Activated CD4-positive, alpha-beta T cell treated with anti-CD3 and anti-CD28 coated beads, Interleukin-2, amount 10 ng/mL, durations not matched to agents 24 days and 14 days (primary cell): ENCODE data around the gene SLC23A2. TPM values are rescaled to one million over a fixed set of nuclear protein-coding genes. Genes with fewer than 3 reads are reported as not detected.
"Not testable (repeated sequence)": the region's sequence is repeated elsewhere in the genome, so short reads cannot be mapped to it uniquely, and the experiment has no call there.

Experiments used
- DNase-seq: peaks from one replicate; pipeline ENCODE4 v3.0.0; 2022
- H3K27ac Mint-ChIP-seq: one replicate; pipeline ENCODE4 v1.8.0; 2022; ENCODE audit warnings: mild to moderate bottlenecking, mixed read lengths
- H3K27me3 Mint-ChIP-seq: one replicate; pipeline ENCODE4 v1.8.0; 2022; ENCODE audit warnings: mixed read lengths
- H3K36me3 Mint-ChIP-seq: one replicate; pipeline ENCODE4 v1.8.0; 2022; ENCODE audit warnings: low read depth, mild to moderate bottlenecking, mixed read lengths
- H3K4me1 Mint-ChIP-seq: one replicate; pipeline ENCODE4 v1.8.0; 2021; ENCODE audit warnings: mixed read lengths
- H3K4me3 Mint-ChIP-seq: one replicate; pipeline ENCODE4 v1.8.0; 2022; ENCODE audit warnings: mild to moderate bottlenecking, moderate library complexity, mixed read lengths
- H3K9me3 Mint-ChIP-seq: one replicate; pipeline ENCODE4 v1.8.0; 2021; ENCODE audit warnings: mixed read lengths
- intact Hi-C: fragments of 100-400 bp; cut with micrococcal nuclease; formaldehyde crosslinking; loops from one replicate; pipeline ENCODE4 v1.15.1; 2023
- total RNA-seq: library from RNA; stranded (reverse); gene quantifications from 2 replicates; pipeline ENCODE4 v1.2.3, GENCODE V29; 2022

Gene SLC23A2
- total RNA-seq, result 26.9 and 27.6 TPM in 2 replicates

DNA sequence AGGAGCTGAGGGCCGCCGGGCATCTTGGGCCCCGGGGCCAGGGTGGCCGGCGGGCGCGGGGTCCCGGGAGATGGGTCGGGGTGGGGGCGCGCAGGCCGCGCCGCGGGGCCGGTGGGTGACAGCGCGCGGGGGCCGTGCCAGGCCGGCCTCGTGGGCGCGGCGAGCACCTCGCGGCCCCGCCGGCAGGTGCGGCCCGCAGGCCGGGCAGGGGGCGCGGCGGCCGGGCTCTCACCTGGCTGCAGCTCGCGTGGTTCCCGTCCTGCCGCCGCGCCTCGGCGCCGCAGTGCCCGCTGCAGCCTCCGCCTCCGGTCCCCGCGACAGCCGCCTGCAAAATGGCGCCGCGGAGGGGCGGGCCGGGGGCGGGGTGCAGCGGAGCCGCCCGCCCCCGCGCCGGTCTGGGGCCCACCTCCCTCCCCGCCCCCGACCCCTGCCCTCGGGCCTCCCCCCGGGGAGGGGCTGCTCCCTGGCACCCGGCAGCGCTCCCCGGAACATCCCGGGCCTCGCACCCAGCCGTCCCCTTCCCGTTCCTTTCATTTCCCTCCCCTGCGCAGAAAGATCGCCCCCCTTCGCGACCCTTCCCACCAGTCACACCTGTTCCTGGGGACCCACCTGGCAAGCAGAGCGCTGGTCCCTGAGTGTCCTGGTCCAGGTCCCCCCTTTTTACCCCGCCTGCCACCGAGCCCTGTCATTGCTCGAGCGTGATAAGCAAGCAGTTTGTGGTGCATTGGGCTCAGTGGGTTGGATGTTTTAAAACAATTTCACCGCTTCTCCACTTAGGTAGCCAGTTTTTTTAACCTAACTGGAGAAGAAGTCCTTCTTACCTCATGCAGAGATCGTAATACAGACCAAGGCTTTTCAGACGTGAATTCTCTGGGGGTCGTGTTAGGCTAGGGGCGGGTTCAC is at the start of gene SLC23A2:
SLC23A2 (minus strand) TSS at position 337 of the 903 bp plus-strand sequence. CDS start 68,948 bp downstream, outside the sequence.
- peak within 1 kb of the TSS; percentile 96 for H3K27ac Mint-ChIP-seq
- H3K27me3 Mint-ChIP-seq, result peaks cover 19% of the 10 kb centered on the region
- no peaks in the 10 kb centered on the region for H3K9me3 Mint-ChIP-seq
- H3K4me1 Mint-ChIP-seq, result peaks cover 35% of the 10 kb centered on the region
- H3K4me3 Mint-ChIP-seq, result peak within 1 kb of the TSS; percentile 98
- peaks cover 14% of the 10 kb centered on the region for H3K36me3 Mint-ChIP-seq
- peak; percentile 88 for DNase-seq
- intact Hi-C loops, result loop anchor here (1.0 to 5.0 kb wide), 3 partner anchors 56 to 101 kb away; no protein-coding TSS in a partner anchor

GRCh38 chr20:5046656-5047339 is 45.5 kb upstream of the SLC23A2 start:
- H3K9me3 Mint-ChIP-seq, result no peaks in the 10 kb centered on the region
- H3K27me3 Mint-ChIP-seq, result peaks cover 30% of the 10 kb centered on the region
- H3K4me3 Mint-ChIP-seq, result no peak overlapping the region
- H3K4me1 Mint-ChIP-seq, result no peaks in the 10 kb centered on the region
- DNase-seq, result no peak
- H3K27ac Mint-ChIP-seq, result no peak overlapping the region
- no peaks in the 10 kb centered on the region for H3K36me3 Mint-ChIP-seq
- intact Hi-C loops, result no loop called here

- Mint-ChIP-seq H3K27ac (no peak overlapping the region), H3K27me3 (peaks cover 27% of the 10 kb centered on the region), H3K4me1 (no peaks in the 10 kb centered on the region), H3K9me3 (no peaks in the 10 kb centered on the region), H3K36me3 (no peaks in the 10 kb centered on the region), H3K4me3 (no peak overlapping the region)
- intact Hi-C loops, result no loop called here
- no peak for DNase-seq
These were observed 44.6 kb upstream of the SLC23A2 start for GRCh38 chr20:5045906-5046305.

GRCh38 chr20:5044075-5044620 is 42.8 kb upstream of the SLC23A2 start:
- H3K27me3 Mint-ChIP-seq, result peaks cover 20% of the 10 kb centered on the region
- H3K4me3 Mint-ChIP-seq, result no peak overlapping the region
- H3K4me1 Mint-ChIP-seq, result peaks cover 3% of the 10 kb centered on the region
- H3K9me3 Mint-ChIP-seq, result no peaks in the 10 kb centered on the region
- DNase-seq, result no peak
- intact Hi-C loops, result no loop called here
- no peaks in the 10 kb centered on the region for H3K36me3 Mint-ChIP-seq
- H3K27ac Mint-ChIP-seq, result no peak overlapping the region

GRCh38 chr20:5041433-5041832 is 40.1 kb upstream of the SLC23A2 start:
- Mint-ChIP-seq H3K27ac (no peak overlapping the region), H3K9me3 (no peaks in the 10 kb centered on the region), H3K27me3 (peaks cover 14% of the 10 kb centered on the region), H3K36me3 (no peaks in the 10 kb centered on the region), H3K4me3 (no peak overlapping the region), H3K4me1 (peaks cover 6% of the 10 kb centered on the region)
- intact Hi-C loops, result no loop called here
- no peak for DNase-seq

GRCh38 chr20:5040345-5040744 is 39.0 kb upstream of the SLC23A2 start:
- H3K4me1 Mint-ChIP-seq, result peaks cover 6% of the 10 kb centered on the region

GRCh38 chr20:5039889-5040288 is 38.6 kb upstream of the SLC23A2 start:
- Mint-ChIP-seq H3K9me3 (no peaks in the 10 kb centered on the region), H3K4me3 (no peak overlapping the region), H3K36me3 (no peaks in the 10 kb centered on the region), H3K27me3 (peaks cover 9% of the 10 kb centered on the region), H3K4me1 (peaks cover 6% of the 10 kb centered on the region), H3K27ac (no peak overlapping the region)
- intact Hi-C loops, result no loop called here
- no peak for DNase-seq

More at GRCh38 chr20:5040345-5040744, 39.0 kb upstream of the SLC23A2 start:
- Mint-ChIP-seq H3K9me3 (no peaks in the 10 kb centered on the region), H3K4me3 (no peak overlapping the region), H3K36me3 (no peaks in the 10 kb centered on the region), H3K27me3 (peaks cover 9% of the 10 kb centered on the region), H3K27ac (no peak overlapping the region)
- intact Hi-C loops, result no loop called here
- no peak for DNase-seq

DNA sequence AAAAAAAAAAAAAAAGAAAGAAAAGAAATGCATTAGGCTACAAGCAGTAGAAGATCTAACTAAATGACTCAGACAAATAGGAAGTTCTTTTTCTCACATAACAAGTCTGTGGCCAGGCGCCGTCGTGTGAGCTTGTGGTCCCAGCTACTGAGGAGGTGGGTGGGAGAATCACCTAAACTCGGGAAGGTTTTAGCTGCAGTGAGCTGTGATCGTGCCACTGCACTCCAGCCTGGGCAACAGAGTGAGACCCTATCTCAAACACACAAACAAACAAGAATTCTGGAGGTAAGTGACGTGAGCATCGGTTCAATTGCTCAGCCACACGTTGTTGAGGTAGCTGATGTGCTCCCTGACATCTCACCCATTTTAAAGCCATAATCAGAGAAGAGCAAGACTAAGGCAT is 37.9 kb upstream of the SLC23A2 start:
- peaks cover 6% of the 10 kb centered on the region for H3K4me1 Mint-ChIP-seq

DNA sequence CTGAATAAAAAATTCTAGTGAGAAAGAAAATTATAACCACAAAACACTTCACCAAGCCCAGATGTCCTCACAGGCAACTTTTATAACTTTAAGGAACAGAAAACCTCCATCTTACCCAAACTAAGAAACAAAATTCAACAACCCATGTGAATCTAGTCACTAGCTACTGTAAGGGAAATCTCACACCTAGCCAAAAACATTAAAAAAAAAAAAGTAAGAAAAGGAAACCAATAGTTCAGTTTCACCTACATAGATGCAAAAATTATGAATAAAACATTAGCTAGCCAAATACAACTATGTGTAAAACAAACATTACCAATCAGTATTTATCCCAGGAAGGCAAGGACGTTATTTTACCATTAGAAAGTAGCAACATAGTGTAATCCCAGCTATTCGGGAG is 35.5 kb upstream of the SLC23A2 start:
- no peaks in the 10 kb centered on the region for H3K9me3 Mint-ChIP-seq
- peaks cover 6% of the 10 kb centered on the region for H3K27me3 Mint-ChIP-seq
- H3K27ac Mint-ChIP-seq, result no peak overlapping the region
- H3K4me1 Mint-ChIP-seq, result peaks cover 6% of the 10 kb centered on the region
- H3K36me3 Mint-ChIP-seq, result no peaks in the 10 kb centered on the region
- intact Hi-C loops, result no loop called here
- H3K4me3 Mint-ChIP-seq, result no peak overlapping the region
- DNase-seq, result no peak

More for the DNA sequence above, 37.9 kb upstream of the SLC23A2 start:
- Mint-ChIP-seq H3K36me3 (no peaks in the 10 kb centered on the region), H3K9me3 (no peaks in the 10 kb centered on the region), H3K4me3 (no peak overlapping the region), H3K27me3 (peaks cover 6% of the 10 kb centered on the region), H3K27ac (no peak overlapping the region)
- intact Hi-C loops, result no loop called here
- no peak for DNase-seq

- H3K4me1 Mint-ChIP-seq, DNase-seq, H3K9me3 Mint-ChIP-seq, H3K27me3 Mint-ChIP-seq, H3K27ac Mint-ChIP-seq, H3K4me3 Mint-ChIP-seq, H3K36me3 Mint-ChIP-seq, intact Hi-C loops: not testable (repeated sequence)
These were observed 34.2 kb upstream of the SLC23A2 start for GRCh38 chr20:5035518-5035917.

DNA sequence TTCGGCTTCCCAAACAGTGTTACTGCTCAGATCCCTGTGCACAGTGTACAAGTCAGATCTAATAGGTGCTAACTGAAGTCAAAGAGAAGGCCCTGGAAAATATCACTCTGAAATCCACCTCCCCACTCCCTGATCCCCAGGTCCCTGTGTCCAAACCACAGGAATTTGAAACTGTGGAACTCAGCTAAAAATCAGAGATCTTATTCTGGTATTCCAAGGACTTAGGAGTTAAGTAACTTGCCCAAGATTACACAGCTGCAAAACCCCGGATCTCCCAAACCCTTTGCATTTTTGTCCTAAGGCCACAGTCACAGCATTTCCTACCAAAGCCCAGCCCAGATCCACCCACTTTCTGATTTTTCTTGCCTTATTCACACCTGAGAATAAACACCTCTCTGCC is 32.3 kb upstream of the SLC23A2 start:
- peaks cover 7% of the 10 kb centered on the region for H3K27me3 Mint-ChIP-seq
- intact Hi-C loops, result no loop called here
- H3K36me3 Mint-ChIP-seq, result no peaks in the 10 kb centered on the region
- DNase-seq, result no peak
- peaks cover 3% of the 10 kb centered on the region for H3K4me1 Mint-ChIP-seq
- H3K9me3 Mint-ChIP-seq, result no peaks in the 10 kb centered on the region
- H3K4me3 Mint-ChIP-seq, result no peak overlapping the region
- H3K27ac Mint-ChIP-seq, result no peak overlapping the region

DNA sequence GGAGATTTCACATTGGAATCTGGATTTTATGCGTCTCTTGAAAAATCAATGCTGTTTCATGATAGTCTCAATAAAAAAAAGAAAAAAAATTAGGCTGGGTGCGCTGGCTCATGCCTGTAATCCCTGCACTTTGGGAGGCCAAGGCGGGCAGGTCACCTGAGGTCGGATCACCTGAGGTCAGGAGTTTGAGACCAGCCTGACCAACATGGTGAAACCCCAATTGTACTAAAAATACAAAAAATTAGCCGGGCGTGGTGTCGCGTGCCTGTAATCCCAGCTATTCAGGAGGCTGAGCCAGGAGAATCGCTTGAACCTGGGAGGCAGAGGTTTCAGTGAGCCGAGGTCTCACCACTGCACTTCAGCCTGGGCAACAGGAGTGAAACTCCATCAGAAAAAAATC is 30.4 kb upstream of the SLC23A2 start:
- H3K9me3 Mint-ChIP-seq, H3K36me3 Mint-ChIP-seq, DNase-seq, H3K27ac Mint-ChIP-seq, H3K4me1 Mint-ChIP-seq, intact Hi-C loops, H3K27me3 Mint-ChIP-seq, H3K4me3 Mint-ChIP-seq: not testable (repeated sequence)

- intact Hi-C loops, result no loop called here
- Mint-ChIP-seq H3K36me3 (no peaks in the 10 kb centered on the region), H3K27ac (no peak overlapping the region), H3K27me3 (peaks cover 3% of the 10 kb centered on the region), H3K4me3 (no peak overlapping the region), H3K9me3 (no peaks in the 10 kb centered on the region), H3K4me1 (no peaks in the 10 kb centered on the region)
- DNase-seq, result no peak
These were observed 29.9 kb upstream of the SLC23A2 start for GRCh38 chr20:5031206-5031557.
